K562 (cell line): ENCODE measurements around the gene RIN3.

Experiments used
- CEBPB ChIP-seq: fragments of 450-650 bp; IDR thresholded peaks from 2 replicates; pipeline ENCODE4 v1.6.1; 2016; ENCODE audit warnings: missing genetic modification characterization, missing compliant biosample characterization
- POLR2A ChIP-seq: fragments of 450-650 bp; conservative IDR thresholded peaks from 2 replicates; pipeline ENCODE4 v1.6.1; 2016
- SETDB1 ChIP-seq: IDR thresholded peaks from one replicate; pipeline ENCODE4 v1.6.1; 2012; ENCODE audit warnings: low read length, control low read depth, inconsistent platforms
- TF ChIP-seq, protein P1 (sequence below), 2 experiments: IDR thresholded peaks; 2 replicates each; pipeline ENCODE4 v1.6.1; 2012; ENCODE audit warnings: improper control_type of control experiment in 2 of 2, low read depth in 2 of 2, low read length in 2 of 2, borderline replicate concordance in 1 of 2
- TF ChIP-seq, protein P2 (sequence below), 3 experiments: IDR thresholded peaks in 2 of 3; conservative IDR thresholded peaks in 1 of 3; 2 replicates each; pipeline ENCODE4 v1.5.1; 2011 to 2012; ENCODE audit warnings: low read length in 3 of 3, mild to moderate bottlenecking in 3 of 3, control low read depth in 2 of 3, improper control_type of control experiment in 1 of 3, inconsistent platforms in 1 of 3, low read depth in 1 of 3, mixed read lengths in 1 of 3, moderate library complexity in 1 of 3; ENCODE audit not compliant: insufficient read depth in 2 of 3

GRCh38 chr14:92693998-92694795 is 180.6 kb downstream of the RIN3 start:
- TF ChIP-seq POLR2A, result no peak
- TF ChIP-seq, protein P1, sequence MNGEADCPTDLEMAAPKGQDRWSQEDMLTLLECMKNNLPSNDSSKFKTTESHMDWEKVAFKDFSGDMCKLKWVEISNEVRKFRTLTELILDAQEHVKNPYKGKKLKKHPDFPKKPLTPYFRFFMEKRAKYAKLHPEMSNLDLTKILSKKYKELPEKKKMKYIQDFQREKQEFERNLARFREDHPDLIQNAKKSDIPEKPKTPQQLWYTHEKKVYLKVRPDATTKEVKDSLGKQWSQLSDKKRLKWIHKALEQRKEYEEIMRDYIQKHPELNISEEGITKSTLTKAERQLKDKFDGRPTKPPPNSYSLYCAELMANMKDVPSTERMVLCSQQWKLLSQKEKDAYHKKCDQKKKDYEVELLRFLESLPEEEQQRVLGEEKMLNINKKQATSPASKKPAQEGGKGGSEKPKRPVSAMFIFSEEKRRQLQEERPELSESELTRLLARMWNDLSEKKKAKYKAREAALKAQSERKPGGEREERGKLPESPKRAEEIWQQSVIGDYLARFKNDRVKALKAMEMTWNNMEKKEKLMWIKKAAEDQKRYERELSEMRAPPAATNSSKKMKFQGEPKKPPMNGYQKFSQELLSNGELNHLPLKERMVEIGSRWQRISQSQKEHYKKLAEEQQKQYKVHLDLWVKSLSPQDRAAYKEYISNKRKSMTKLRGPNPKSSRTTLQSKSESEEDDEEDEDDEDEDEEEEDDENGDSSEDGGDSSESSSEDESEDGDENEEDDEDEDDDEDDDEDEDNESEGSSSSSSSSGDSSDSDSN (IDR thresholded peaks at IDR 0.05; ENCODE audit: borderline replicate concordance in 1 of 2, low read depth in 2 of 2, low read length in 2 of 2), result no peak
- TF ChIP-seq CEBPB (tag), result no peak
- TF ChIP-seq SETDB1, result no peak
- TF ChIP-seq, protein P2, sequence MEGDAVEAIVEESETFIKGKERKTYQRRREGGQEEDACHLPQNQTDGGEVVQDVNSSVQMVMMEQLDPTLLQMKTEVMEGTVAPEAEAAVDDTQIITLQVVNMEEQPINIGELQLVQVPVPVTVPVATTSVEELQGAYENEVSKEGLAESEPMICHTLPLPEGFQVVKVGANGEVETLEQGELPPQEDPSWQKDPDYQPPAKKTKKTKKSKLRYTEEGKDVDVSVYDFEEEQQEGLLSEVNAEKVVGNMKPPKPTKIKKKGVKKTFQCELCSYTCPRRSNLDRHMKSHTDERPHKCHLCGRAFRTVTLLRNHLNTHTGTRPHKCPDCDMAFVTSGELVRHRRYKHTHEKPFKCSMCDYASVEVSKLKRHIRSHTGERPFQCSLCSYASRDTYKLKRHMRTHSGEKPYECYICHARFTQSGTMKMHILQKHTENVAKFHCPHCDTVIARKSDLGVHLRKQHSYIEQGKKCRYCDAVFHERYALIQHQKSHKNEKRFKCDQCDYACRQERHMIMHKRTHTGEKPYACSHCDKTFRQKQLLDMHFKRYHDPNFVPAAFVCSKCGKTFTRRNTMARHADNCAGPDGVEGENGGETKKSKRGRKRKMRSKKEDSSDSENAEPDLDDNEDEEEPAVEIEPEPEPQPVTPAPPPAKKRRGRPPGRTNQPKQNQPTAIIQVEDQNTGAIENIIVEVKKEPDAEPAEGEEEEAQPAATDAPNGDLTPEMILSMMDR (IDR thresholded peaks at IDR 0.05 in 2 of 3, conservative IDR thresholded peaks at IDR 0.05 in 1 of 3; ENCODE audit: insufficient read depth in 2 of 3, low read depth in 1 of 3, low read length in 3 of 3), result no peak
